Measurements from ENCODE around the gene TSHZ3. TPM values are rescaled to one million over a fixed set of nuclear protein-coding genes. Genes with fewer than 3 reads are reported as not detected.

TSHZ3 gene
- total and polyA plus RNA-seq, 11 donors: 0.88 to 11.5 (median 2.4) TPM

DNA sequence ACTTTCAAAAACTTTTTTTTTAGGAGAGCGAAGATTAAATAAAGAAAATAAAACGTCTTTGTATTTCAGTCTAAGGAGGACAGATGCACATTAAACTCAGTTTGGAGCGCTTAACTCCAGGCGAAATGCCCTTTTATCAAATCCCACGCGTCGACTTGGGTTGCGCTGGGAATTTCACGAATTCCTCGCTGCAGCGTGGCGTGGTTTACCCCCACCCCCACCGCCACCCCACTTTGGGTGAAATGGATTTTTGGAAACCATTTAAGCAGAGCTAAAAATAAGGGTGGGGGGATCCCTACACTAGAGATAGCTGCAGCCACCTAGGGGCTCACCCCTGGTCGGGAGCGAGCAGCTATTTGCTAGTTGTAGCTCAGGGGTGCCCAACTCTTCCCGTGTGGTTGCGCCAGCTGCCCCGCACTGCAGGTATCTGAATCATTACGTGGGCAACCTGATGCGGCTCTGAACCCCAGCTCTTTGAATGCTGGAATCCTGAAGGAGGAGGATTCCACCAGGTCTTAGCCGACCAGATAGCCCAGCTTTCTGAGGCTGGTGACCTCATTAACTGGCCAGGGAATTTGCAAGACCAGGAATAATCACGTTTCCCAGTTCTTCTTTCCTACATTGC is 6.5 kb upstream of the TSHZ3 start:
- intact Hi-C loops (cut with DNase I): loop anchor here in 6 of 10 donors (5.0 to 10.0 kb wide), 6 partner anchors 231 to 869 kb away; no protein-coding TSS in a partner anchor
- H3K27me3 ChIP-seq: peaks cover 5 to 79% (median 49%) of the 10 kb centered on the region in 9 donors
- H3K36me3 ChIP-seq: peaks cover 0 to 6% (median 0%) of the 10 kb centered on the region in 9 donors
- H3K4me1 ChIP-seq: peaks cover 0 to 52% (median 11%) of the 10 kb centered on the region in 12 donors
- TF ChIP-seq POLR2A (IDR thresholded peaks at IDR 0.05) (no peak), CTCF (IDR thresholded peaks at IDR 0.05) (no peak)
- no peaks in the 10 kb centered on the region for H3K9me3 ChIP-seq
- ATAC-seq (no peak), DNase-seq (no peak)
- H3K4me3 ChIP-seq: no peak overlapping the region
- no peak overlapping the region for H3K27ac ChIP-seq
- 15 to 37% (median 30%) methylated on average over 22 of the region's 22 CpGs for WGBS, 4 donors

GRCh38 chr19:31354799-31355664 is 5.8 kb upstream of the TSHZ3 start:
- Histone ChIP-seq H3K36me3 (no peaks in the 10 kb centered on the region), H3K4me3 (no peak overlapping the region), H3K4me1 (peaks cover 0 to 52% (median 11%) of the 10 kb centered on the region in 12 donors), H3K27ac (no peak overlapping the region), H3K9me3 (no peaks in the 10 kb centered on the region), H3K27me3 (peaks cover 5 to 80% (median 49%) of the 10 kb centered on the region in 9 donors)
- TF ChIP-seq CTCF (IDR thresholded peaks at IDR 0.05): no peak
- TF ChIP-seq POLR2A (IDR thresholded peaks at IDR 0.05): no peak
- WGBS, 4 donors: 21 to 38% (median 31%) methylated on average over 25 of the region's 25 CpGs
- intact Hi-C loops (cut with DNase I): loop anchor here in 6 of 10 donors (5.0 to 10.0 kb wide), 7 partner anchors 230 to 1057 kb away; no protein-coding TSS in a partner anchor
- DNase-seq (no peak), ATAC-seq (no peak)

DNA sequence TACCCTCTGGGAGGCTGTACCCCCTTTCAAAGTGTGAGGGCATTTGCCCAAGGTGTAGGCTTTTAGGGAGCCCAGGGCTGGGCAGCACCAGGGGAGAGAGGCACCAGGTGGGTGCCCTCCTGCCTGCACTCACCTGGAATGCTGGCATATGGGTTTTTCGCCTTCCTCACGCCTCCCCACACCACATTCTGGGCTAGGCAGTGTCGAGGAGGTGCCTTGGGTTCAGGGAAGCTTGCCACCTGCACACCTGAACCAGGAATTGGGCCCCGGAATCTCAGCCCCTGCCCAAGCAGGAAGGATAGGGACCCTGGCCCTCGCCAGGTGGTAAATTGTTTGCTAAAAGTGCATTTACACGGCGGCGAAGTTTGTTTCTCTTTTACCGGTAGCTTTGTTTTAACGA is 5.1 kb upstream of the TSHZ3 start:
- intact Hi-C loops (cut with DNase I): loop anchor here in 5 of 10 donors (5.0 to 10.0 kb wide), 6 partner anchors 230 to 1058 kb away; no protein-coding TSS in a partner anchor
- Histone ChIP-seq H3K36me3 (no peaks in the 10 kb centered on the region), H3K9me3 (no peaks in the 10 kb centered on the region), H3K27ac (no peak overlapping the region), H3K4me1 (peaks cover 0 to 52% (median 11%) of the 10 kb centered on the region in 12 donors), H3K4me3 (no peak overlapping the region), H3K27me3 (peaks cover 5 to 80% (median 49%) of the 10 kb centered on the region in 9 donors)
- TF ChIP-seq POLR2A (IDR thresholded peaks at IDR 0.05): no peak
- TF ChIP-seq CTCF (IDR thresholded peaks at IDR 0.05): no peak
- ATAC-seq: no peak
- 31 to 55% (median 42%) methylated on average over 7 to 10 of the region's 10 CpGs for WGBS, 4 donors
- no peak for DNase-seq

- peaks cover 0 to 52% (median 11%) of the 10 kb centered on the region in 12 donors for H3K4me1 ChIP-seq
- intact Hi-C loops (cut with DNase I): loop anchor here in 5 of 10 donors (5.0 to 10.0 kb wide), 6 partner anchors 229 to 1058 kb away; no protein-coding TSS in a partner anchor
- H3K9me3 ChIP-seq: no peaks in the 10 kb centered on the region
- no peak for TF ChIP-seq CTCF (IDR thresholded peaks at IDR 0.05)
- TF ChIP-seq POLR2A (IDR thresholded peaks at IDR 0.05): no peak
- ATAC-seq: no peak
- no peaks in the 10 kb centered on the region for H3K36me3 ChIP-seq
- 24 to 52% (median 34%) methylated on average over 10 of the region's 10 CpGs for WGBS, 4 donors
- H3K27ac ChIP-seq: no peak overlapping the region
- H3K4me3 ChIP-seq: no peak overlapping the region
- H3K27me3 ChIP-seq: peaks cover 5 to 79% (median 49%) of the 10 kb centered on the region in 9 donors
- no peak for DNase-seq
Observed at GRCh38 chr19:31353833-31354232, 4.6 kb upstream of the TSHZ3 start.

Measured in heart left ventricle (tissue), 16 donors.